ENCODE results near the gene CDK7.
"Not testable (repeated sequence)": the region's sequence is repeated elsewhere in the genome, so short reads cannot be mapped to it uniquely, and the experiment has no call there.

CDK7 gene

DNA sequence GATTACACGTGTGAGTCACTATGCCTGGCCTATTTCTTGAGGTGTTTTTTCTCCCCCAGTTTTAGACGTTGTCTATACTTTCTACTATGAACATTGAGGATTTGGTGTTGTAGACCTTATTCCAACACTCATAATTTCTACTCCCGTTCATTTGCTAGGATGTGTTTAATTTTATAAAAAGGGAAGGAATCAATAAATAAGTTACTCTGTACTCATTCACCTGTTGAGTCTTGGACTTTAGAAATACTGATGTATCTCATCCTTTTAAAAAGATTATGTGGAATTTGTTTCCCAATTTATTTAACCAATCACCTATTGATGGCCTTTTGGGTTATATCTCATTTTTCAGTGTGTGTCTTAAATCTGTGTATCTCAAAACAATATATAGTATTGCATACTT lies 3.2 kb downstream of the CDK7 start:
- DNase-seq: no peak

DNA sequence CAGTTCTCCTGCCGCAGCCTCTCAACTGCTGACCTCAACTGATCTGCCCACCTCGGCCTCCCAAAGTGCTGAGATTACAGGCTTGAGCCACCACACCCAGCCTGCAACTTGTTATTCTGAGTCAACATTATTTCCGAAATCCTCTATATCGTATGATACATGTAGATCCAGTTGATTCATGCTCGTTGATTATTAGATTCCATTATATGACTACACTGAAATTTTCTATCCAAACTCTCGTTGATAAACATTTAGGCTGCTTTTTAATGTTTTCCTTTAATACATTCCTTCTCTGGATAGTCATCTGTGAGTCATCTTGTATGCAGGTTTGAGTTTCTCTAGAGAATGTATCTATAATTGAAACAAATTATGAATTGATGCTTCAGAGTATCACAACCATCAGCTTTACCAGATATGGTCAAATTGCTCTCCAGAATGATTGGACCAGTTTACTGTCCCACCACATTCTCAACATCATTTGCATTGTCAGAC lies 4.1 kb downstream of the CDK7 start:
- no peak for DNase-seq

DNA sequence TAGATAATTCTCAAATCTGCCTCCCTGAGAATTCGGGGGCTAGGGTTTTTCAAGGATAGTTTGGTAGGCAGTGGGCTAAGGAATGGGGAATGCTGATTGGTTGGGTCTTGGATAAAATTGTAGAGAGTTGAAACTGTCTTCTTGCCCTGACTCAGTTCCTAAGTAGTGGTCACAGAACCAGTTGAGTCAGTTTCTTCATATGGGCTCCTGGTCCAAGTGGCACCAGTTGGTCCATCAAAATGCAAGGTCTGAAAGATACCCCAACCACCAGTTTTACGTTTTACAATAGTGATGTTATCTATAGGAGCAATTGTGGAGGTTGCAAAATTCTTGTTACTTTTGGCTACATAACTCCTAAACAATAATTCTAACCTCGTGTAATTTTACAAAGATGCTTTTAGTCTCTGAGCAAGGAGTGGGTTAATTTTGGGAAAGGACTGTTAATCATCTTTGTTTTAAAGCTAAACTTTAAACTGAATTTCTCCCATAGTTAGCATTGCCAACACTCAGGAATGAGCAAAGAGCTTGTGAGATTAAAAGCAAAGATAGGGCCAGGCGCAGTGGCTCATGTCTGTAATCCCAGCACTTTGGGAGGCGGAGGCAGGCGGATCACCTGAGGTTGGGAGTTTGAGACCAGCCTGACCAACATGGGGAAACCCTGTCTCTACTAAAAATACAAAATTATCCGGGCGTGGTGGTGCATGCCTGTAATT lies 7.7 kb downstream of the CDK7 start:
- no peak for DNase-seq

GRCh38 chr5:69245031-69245430 lies 10.3 kb downstream of the CDK7 start:
- DNase-seq: no peak

- DNase-seq: no peak
Measured at GRCh38 chr5:69248019-69248418, 13.3 kb downstream of the CDK7 start.

- no peak for DNase-seq
Measured at GRCh38 chr5:69250593-69250992, 15.9 kb downstream of the CDK7 start.

DNA sequence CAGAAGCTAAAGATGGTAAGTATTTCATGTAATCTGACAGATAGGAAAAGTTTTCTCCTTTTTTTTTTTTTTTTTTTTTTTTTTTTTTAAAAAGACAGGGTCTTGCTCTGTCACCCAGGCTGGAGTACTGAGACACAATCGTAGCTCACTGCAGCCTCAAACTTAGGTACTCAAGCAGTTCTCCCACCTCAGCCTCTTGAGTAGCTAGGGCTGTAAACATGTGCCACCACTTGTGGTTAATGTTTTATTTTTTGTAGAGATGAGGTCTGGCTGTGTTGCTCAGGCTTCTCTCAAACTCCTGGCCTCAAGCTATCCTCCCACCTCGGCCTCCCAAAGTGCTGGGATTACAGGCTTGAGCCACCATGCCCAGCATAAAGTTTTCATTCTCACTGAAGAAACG lies 17.8 kb downstream of the CDK7 start:
- no peak for DNase-seq

- not testable (repeated sequence) for DNase-seq
Measured at GRCh38 chr5:69255940-69256339, 21.3 kb downstream of the CDK7 start.

DNA sequence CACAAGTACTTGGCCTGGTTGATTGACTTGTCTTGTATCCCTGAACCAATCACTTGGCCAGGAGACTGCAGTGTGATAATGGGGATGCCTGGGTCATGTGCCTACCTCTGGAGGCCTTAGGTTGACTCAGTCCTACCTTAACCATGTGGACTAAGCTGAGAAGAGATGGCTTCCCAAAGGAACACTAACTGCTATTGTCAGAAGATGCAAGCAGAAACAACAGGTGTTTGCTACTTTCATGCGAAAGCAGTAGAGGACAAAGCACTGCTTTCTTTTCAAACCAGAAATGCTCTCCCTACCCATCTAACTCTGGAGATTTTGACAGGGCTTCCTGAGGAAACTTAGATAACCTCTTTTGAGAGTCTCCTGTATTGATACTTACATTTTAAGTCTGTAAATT lies 22.9 kb downstream of the CDK7 start:
- DNase-seq: no peak

GRCh38 chr5:69261034-69261433 lies 26.3 kb downstream of the CDK7 start:
- DNase-seq: no peak

DNA sequence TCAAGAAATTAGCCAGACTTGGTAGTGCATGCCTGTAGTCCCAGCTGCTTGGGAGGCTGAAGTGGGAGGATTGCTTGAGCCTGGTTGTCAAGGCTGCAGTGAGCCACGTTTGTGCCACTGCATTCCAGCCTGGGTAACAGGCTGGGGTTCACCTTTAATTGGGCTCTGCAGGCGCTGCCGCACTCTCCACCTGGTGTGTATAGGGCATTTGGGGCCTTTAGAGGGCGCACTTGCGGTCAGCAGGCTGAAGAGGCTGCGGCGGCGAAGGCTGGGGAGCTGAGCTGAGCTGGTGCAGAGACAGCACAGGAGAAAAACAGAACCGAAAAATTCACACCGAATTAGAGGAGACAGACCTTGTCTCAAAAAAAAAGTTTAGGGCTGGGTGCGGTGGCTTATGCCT lies 31.2 kb downstream of the CDK7 start:
- no peak for DNase-seq

DNA sequence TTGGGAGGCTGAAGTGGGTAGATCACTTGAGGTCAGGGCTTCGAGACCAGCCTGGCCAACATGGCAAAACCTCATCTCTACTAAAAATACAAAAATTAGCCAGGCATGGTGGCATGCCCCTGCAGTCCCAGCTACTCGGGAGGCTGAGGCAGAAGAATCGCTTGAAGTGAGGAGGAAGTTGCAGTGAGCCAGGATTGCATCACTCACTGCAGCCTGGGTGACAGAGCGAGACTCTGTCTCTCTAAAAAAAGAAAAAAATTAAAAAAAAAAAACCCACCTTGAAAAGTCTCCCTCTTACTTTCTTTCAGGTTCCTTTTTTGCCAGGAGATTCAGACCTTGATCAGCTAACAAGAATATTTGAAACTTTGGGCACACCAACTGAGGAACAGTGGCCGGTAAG lies 34.2 kb downstream of the CDK7 start:
- DNase-seq: no peak

- DNase-seq: no peak
Measured at GRCh38 chr5:69270840-69271239, 36.2 kb downstream of the CDK7 start.

- DNase-seq: no peak
Measured at GRCh38 chr5:69271376-69271775, 36.7 kb downstream of the CDK7 start.

DNA sequence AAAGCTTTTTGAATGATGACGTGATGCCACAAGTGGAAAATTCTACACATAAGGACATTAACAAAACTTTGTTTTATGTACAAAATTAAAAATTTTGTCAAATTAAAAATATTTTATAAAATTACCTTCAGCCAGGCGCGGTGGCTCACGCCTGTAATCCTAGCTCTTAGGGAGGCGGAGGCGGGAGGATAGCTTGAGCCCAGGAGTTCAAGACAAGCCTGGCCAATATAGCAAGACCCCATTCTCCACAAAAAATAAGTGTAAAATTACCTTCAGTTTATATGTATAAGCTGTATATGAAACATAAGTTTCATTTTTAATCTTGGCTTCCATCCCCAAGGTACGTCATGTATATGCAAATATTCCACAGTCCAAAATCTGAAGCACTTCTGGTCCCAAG lies 40.9 kb downstream of the CDK7 start:
- DNase-seq: no peak

DNA sequence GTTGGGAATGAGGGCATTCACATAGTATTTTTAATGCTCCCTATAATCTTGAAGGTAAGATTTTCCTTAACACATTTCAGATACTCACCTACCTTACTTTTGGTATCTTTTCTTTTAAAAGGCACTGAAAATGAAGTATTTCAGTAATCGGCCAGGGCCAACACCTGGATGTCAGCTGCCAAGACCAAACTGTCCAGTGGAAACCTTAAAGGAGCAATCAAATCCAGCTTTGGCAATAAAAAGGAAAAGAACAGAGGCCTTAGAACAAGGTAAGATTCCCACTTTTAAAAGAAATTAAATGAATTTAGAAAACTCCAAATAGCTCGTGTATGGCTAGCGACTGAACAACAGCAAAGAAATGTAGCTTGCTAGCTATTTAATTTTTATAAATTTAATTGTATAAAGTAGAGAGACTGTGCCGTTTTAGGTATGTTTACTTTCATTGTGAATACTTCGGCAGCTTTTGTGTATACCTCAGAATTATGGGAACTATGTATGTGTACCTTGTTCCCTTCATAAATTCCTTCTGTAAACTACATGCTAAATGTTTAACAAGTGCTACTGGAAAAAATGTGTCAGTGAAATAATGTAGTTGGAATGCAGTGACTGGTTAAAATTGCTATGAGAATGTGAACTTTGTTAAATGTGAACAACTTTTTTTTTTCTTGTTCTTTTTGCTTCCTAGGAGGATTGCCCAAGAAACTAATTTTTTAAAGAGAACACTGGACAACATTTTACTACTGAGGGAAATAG lies 41.9 kb downstream of the CDK7 start:
- no peak for DNase-seq

GRCh38 chr5:69279517-69279916 lies 44.8 kb downstream of the CDK7 start:
- no peak for DNase-seq

GRCh38 chr5:69281114-69281513 lies 46.4 kb downstream of the CDK7 start:
- no peak for DNase-seq

GRCh38 chr5:69284203-69284602 lies 49.5 kb downstream of the CDK7 start:
- DNase-seq: no peak

DNA sequence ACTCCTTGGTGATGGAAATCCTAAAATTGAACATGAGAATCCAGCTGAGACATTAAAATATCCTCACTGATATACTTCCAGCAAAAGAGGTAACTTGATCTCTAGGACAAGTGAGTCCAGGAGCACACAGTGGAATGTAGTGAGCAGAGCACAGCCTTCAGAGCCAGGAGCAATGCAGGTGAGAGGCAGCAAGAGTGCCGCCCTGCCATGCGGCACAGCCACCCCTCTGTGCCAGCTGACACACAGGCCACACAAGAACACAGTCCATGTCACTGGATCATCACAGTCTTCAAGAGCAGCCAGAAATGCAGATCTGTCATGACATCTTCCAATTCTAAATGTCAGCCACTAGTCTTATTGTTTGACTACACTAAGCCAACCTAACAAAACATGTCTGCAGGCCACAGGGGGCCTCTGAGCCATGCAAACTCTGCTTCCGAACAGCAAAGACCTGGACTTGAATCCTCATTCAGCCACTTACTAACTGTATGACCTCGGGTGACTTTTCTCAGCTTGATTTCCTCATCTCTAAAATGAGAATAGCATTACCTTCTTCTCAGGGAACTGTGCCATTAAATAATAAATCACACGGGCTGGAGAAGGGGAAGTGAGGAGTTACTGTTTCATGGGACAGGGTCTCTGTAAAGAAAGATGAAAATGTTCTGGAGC lies 50.9 kb downstream of the CDK7 start:
- no peak for DNase-seq

- DNase-seq: no peak
Measured at GRCh38 chr5:69288069-69288468, 53.4 kb downstream of the CDK7 start.

DNA sequence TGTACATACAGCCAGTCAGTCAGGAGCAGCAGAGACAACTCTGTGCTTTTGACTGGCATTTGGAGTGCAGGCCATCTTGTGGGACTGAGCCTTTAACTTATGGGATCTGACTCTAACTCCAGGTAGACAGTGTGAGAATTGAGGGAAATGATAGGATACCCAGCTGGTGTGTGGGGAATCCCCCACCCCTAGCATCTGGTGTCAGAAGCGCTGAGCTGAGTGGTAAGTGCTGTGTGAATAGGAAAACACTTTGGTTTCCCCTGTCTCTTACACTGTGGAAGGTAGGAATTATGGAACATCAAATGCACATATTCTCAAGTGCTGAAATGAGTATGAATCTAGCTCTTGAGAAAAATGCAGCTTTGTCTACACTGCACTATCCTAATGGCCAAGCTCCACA lies 54.0 kb downstream of the CDK7 start:
- DNase-seq: no peak

DNA sequence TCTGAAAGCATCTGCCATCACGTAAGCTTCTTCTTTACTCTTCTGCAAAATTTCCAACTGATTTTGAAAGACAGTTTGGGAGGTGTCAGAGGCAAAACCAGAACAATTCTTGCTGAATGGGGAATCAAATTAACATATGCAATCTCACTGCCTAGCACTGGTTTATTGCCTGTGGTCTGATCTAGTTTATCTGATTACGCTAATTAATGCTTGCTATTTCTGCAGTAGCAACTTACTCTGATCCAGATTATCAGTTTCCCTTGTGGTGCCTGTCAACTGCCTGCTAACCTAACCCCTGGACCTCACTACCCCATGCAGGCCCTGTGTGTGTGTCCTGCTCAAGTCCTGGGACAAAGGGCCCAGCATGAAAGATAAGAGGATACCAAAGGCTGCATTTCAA lies 57.6 kb downstream of the CDK7 start:
- DNase-seq: no peak

- DNase-seq: no peak
Measured at GRCh38 chr5:69293882-69294281, 59.2 kb downstream of the CDK7 start.

Data from eye (tissue), 1 donor.